ENCODE results near the gene ANKRD63.

The ANKRD63 gene

DNA sequence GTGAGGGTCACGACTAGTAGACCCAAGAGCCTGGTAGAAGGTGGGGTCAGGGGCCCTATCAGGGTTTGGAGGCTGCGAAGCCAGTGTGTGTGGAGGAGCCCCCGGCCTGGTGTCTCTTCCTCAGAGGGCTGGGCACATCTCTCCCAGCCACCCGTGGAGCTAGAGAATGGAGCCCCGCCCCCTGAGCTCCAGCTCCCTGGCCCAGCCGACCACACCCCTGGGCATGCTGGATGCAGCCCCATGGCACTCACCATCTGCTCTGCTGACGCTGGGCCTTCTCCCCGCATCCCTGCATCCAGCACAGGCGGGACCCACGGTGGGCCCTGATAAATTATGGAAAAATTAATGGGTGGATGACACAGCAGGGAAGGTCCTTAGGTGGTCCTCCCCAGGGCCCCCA lies 17.5 kb downstream of the ANKRD63 start:
- no peaks in the 10 kb centered on the region for H3K27me3 ChIP-seq
- no peaks in the 10 kb centered on the region for H3K4me1 ChIP-seq (ENCODE audit: control insufficient read depth in 1 of 2, insufficient read depth in 1 of 2, low read depth in 1 of 2, low read length in 1 of 2)
- no peaks in the 10 kb centered on the region for H3K36me3 ChIP-seq
- H3K9me3 ChIP-seq, result no peaks in the 10 kb centered on the region
- no peak overlapping the region for H3K27ac ChIP-seq
- H3K4me3 ChIP-seq (ENCODE audit: low read depth in 1 of 2, low read length in 1 of 2), result no peak overlapping the region
- no peak for TF ChIP-seq CTCF (IDR thresholded peaks at IDR 0.05)

DNA sequence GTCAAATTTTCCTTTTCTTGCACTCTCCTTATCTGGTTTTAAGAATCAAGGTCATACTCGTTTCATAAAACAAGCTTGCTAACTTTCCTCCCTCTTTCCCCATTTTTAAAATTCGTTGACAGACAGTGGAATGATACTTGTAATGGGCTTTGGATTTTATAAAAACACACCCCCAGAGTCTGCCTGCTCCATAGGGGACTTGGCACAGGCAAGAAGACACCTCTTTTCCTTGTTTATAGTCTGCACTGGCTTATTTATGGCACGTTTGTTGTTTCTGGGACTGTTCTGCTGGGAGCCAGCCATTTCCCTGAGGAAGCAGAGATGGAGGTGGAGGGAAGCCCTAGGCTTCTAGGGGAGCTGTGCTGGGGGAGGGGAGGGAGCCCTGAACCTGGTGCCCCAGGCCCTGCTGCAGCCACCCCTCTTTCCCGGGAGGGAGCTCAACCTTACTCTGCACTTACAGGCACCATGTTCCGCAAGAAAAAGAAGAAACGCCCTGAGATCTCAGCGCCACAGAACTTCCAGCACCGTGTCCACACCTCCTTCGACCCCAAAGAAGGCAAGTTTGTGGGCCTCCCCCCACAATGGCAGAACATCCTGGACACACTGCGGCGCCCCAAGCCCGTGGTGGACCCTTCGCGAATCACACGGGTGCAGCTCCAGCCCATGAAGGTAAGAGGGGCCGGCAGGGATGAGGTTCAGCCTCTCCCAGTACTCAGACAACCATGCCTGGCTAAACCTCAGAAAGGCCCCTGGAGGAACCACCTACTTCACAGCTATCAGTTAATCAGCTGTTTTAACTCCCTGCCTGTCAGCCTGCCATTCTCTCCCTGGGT lies 18.3 kb downstream of the ANKRD63 start:
- no peaks in the 10 kb centered on the region for H3K27me3 ChIP-seq
- no peaks in the 10 kb centered on the region for H3K9me3 ChIP-seq
- H3K4me3 ChIP-seq (ENCODE audit: low read depth in 1 of 2, low read length in 1 of 2), result no peak overlapping the region
- no peak for TF ChIP-seq CTCF (IDR thresholded peaks at IDR 0.05)
- H3K36me3 ChIP-seq, result no peaks in the 10 kb centered on the region
- no peaks in the 10 kb centered on the region for H3K4me1 ChIP-seq (ENCODE audit: control insufficient read depth in 1 of 2, insufficient read depth in 1 of 2, low read depth in 1 of 2, low read length in 1 of 2)
- no peak overlapping the region for H3K27ac ChIP-seq

DNA sequence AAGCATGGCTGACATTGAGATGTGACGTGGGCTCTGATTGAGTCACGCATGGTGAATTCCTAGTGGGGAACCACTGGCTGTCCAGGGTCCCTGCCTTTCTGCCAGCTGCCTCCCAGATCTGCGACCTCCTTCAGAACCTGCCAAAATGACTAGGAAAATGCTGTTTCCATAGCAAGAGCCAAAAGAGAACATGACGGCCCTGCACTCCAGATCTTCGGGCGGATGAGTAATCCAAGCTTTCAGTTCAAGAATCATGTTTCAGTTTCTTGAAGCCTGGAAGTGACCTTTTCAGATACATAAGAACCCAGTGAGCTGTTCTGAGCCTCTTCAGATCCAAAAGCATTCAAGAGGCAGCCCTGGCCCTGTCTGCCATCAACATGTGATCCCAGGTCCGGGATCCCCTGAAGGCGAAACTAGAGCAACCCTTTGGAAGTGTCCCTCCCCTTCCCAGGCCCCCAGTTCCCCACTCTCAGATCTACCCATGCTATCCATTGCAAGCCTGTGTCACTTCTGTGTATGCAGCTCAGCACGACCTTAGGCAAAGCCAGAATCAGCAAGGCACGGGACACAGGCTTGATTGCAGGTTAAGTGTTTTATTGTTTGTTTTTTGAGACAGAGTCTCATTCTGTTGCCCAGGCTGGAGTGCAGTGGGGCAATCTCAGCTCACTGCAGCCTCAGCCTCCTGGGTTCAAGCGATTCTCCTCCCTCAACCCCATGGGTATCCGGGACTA lies 19.7 kb downstream of the ANKRD63 start:
- Histone ChIP-seq H3K36me3 (no peaks in the 10 kb centered on the region), H3K27ac (no peak overlapping the region), H3K27me3 (peaks cover 10% of the 10 kb centered on the region), H3K9me3 (no peaks in the 10 kb centered on the region), H3K4me3 (ENCODE audit: low read depth in 1 of 2, low read length in 1 of 2) (no peak overlapping the region), H3K4me1 (ENCODE audit: control insufficient read depth in 1 of 2, insufficient read depth in 1 of 2, low read depth in 1 of 2, low read length in 1 of 2) (no peaks in the 10 kb centered on the region)
- TF ChIP-seq CTCF (IDR thresholded peaks at IDR 0.05), result no peak

- no peaks in the 10 kb centered on the region for H3K36me3 ChIP-seq
- H3K27me3 ChIP-seq, result peaks cover 19% of the 10 kb centered on the region
- no peaks in the 10 kb centered on the region for H3K4me1 ChIP-seq (ENCODE audit: control insufficient read depth in 1 of 2, insufficient read depth in 1 of 2, low read depth in 1 of 2, low read length in 1 of 2)
- TF ChIP-seq CTCF (IDR thresholded peaks at IDR 0.05), result no peak
- H3K9me3 ChIP-seq, result no peaks in the 10 kb centered on the region
- no peak overlapping the region for H3K4me3 ChIP-seq (ENCODE audit: low read depth in 1 of 2, low read length in 1 of 2)
- no peak overlapping the region for H3K27ac ChIP-seq
These were observed 23.8 kb downstream of the ANKRD63 start for GRCh38 chr15:40259021-40259420.

GRCh38 chr15:40258544-40258943 lies 24.3 kb downstream of the ANKRD63 start:
- no peak overlapping the region for H3K27ac ChIP-seq
- H3K9me3 ChIP-seq, result no peaks in the 10 kb centered on the region
- TF ChIP-seq CTCF (IDR thresholded peaks at IDR 0.05), result no peak
- peaks cover 23% of the 10 kb centered on the region for H3K27me3 ChIP-seq
- no peak overlapping the region for H3K4me3 ChIP-seq (ENCODE audit: low read depth in 1 of 2, low read length in 1 of 2)
- no peaks in the 10 kb centered on the region for H3K4me1 ChIP-seq (ENCODE audit: control insufficient read depth in 1 of 2, insufficient read depth in 1 of 2, low read depth in 1 of 2, low read length in 1 of 2)
- no peaks in the 10 kb centered on the region for H3K36me3 ChIP-seq

All from neutrophil (primary cell).